Erythroblast (primary cell): ENCODE results near the gene KBTBD4.

Experiments used
- GATA1 ChIP-seq: IDR thresholded peaks from 2 replicates; pipeline ENCODE4 v1.6.1; 2011; ENCODE audit warnings: low read depth, mild to moderate bottlenecking, control low read depth, low read length, moderate library complexity
- POLR2A ChIP-seq: IDR thresholded peaks from 2 replicates; pipeline ENCODE4 v1.6.1; 2011; ENCODE audit warnings: mild to moderate bottlenecking, low read length

DNA sequence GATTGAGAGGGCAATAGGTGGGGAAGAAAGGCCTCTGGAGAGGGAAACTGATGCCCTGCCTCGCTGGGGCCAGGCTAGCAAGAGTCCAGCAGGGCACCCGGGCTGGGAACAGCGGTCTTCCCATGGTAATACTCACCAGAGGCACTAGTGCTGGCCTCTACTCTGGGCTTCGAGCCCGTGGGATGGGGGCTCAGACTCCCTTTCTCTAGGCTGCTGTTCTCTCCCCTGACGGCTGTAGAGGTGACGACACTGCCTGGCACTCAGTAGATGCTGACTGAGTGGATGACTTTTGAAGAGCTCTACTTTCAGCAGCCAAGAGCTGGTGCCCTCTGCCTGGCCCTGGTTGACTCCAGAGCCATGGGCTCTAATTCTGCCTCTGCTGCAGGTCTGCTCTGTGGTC is 16.3 kb upstream of the KBTBD4 start:
- TF ChIP-seq POLR2A (no peak), GATA1 (no peak)
